Muscle of arm (tissue), 12 donors: ENCODE results near the gene OSBPL1A. TPM values are rescaled to one million over a fixed set of nuclear protein-coding genes. Genes with fewer than 3 reads are reported as not detected.
"Not testable (repeated sequence)": the region's sequence is repeated elsewhere in the genome, so short reads cannot be mapped to it uniquely, and the experiment has no call there.

ENCODE experiments used
- DNase-seq: peaks from one replicate; pipeline ENCODE4 v3.0.0-alpha.2; 2013
- polyA plus RNA-seq, 12 donors: library from polyadenylated mRNA; unstranded; fragments of 120-200 nt; gene quantifications; one replicate each; pipeline ENCODE4 v1.2.1, GENCODE V29; 2013; ENCODE audit not compliant: insufficient read length in 12 of 12

Gene OSBPL1A
- polyA plus RNA-seq, 12 donors, result 51.1 to 81.2 (median 59.8) TPM; not detected in 1

- peak; percentile 45 for DNase-seq
Observed at GRCh38 chr18:24189007-24189528, 208.6 kb downstream of the OSBPL1A start.

- DNase-seq, result no peak
Observed at GRCh38 chr18:24188120-24188519, 209.5 kb downstream of the OSBPL1A start.

- no peak for DNase-seq
Observed at GRCh38 chr18:24187689-24188088, 209.9 kb downstream of the OSBPL1A start.

- DNase-seq, result no peak
Observed at GRCh38 chr18:24187049-24187448, 210.6 kb downstream of the OSBPL1A start.

GRCh38 chr18:24185805-24186204, 211.8 kb downstream of the OSBPL1A start:
- no peak for DNase-seq

GRCh38 chr18:24181806-24182205, 215.8 kb downstream of the OSBPL1A start:
- DNase-seq, result no peak

- no peak for DNase-seq
Observed at GRCh38 chr18:24180048-24180447, 217.6 kb downstream of the OSBPL1A start.

- DNase-seq, result no peak
Observed at GRCh38 chr18:24177499-24178133, 220.0 kb downstream of the OSBPL1A start.

GRCh38 chr18:24176727-24177416, 220.8 kb downstream of the OSBPL1A start:
- peak; percentile 36 for DNase-seq

GRCh38 chr18:24173997-24174396, 223.6 kb downstream of the OSBPL1A start:
- no peak for DNase-seq

- DNase-seq, result no peak
Observed at GRCh38 chr18:24170360-24170759, 227.3 kb downstream of the OSBPL1A start.

- DNase-seq, result no peak
Observed at GRCh38 chr18:24168496-24168895, 229.1 kb downstream of the OSBPL1A start.

- DNase-seq, result no peak
Observed at GRCh38 chr18:24161304-24161703, 236.3 kb downstream of the OSBPL1A start.

- no peak for DNase-seq
Observed at GRCh38 chr18:24160086-24160485, 237.5 kb downstream of the OSBPL1A start.

GRCh38 chr18:24157855-24158254, 239.8 kb downstream of the OSBPL1A start:
- no peak for DNase-seq

GRCh38 chr18:24153397-24153796, 244.2 kb downstream of the OSBPL1A start:
- DNase-seq, result no peak

GRCh38 chr18:24149591-24149990, 248.0 kb downstream of the OSBPL1A start:
- not testable (repeated sequence) for DNase-seq

GRCh38 chr18:24142376-24142775, 255.2 kb downstream of the OSBPL1A start:
- no peak for DNase-seq

- DNase-seq, result no peak
Observed at GRCh38 chr18:24140697-24141096, 256.9 kb downstream of the OSBPL1A start.

GRCh38 chr18:24138789-24139616, 258.6 kb downstream of the OSBPL1A start, which contains the start of gene CABYR:
CABYR (plus strand) TSS chr18:24139062; CDS start chr18:24143115, 4,053 bp downstream.
- DNase-seq, result peak; percentile 71

GRCh38 chr18:24138409-24138788, 259.2 kb downstream of the OSBPL1A start:
- DNase-seq, result no peak

- no peak for DNase-seq
Observed at GRCh38 chr18:24136967-24137373, 260.7 kb downstream of the OSBPL1A start.
